ENCODE data around the gene PCNX2. TPM values are rescaled to one million over a fixed set of nuclear protein-coding genes. Genes with fewer than 3 reads are reported as not detected.

The PCNX2 gene
- total RNA-seq, 1 experiment from 2014 or later, result 15.3 TPM

DNA sequence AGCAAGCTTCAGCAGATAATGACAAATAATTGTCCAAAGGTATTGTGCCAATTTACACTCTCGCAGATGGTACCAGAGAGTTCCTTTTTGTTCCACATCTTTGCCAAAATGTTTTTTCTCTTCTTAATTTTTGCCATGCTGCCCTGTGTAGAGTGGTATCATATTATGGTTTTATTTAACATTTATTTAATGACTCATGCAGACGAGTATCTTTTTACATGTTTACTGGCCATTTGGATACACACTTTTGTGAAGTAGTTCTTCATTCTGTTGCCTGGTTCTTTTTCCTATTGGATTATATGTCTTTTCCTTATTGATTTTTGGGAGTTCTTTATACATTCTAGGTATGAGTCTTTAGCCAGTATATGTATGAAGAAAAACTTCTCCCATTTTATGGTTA, 151.1 kb downstream of the PCNX2 start:
- Histone ChIP-seq H3K79me2 (ENCODE audit: insufficient read depth, low read length) (no peaks in the 10 kb centered on the region), H3K4me3 (replicated peaks in 1 of 2; ENCODE audit: low read depth in 1 of 2, low read length in 2 of 2) (no peak overlapping the region), H3K27me3 (ENCODE audit: insufficient read depth, low read length) (no peaks in the 10 kb centered on the region), H3K27ac (ENCODE audit: low read depth, low read length) (no peak overlapping the region), H3K4me2 (ENCODE audit: low read length) (no peak overlapping the region), H4K20me1 (ENCODE audit: insufficient read depth) (no peaks in the 10 kb centered on the region), H3K36me3 (ENCODE audit: control insufficient read depth in 1 of 2, insufficient read depth in 2 of 2, low read length in 2 of 2) (no peaks in the 10 kb centered on the region), H3K9ac (ENCODE audit: low read length) (no peak overlapping the region), H3K4me1 (ENCODE audit: control insufficient read depth in 1 of 2, insufficient read depth in 2 of 2, low read length in 2 of 2) (no peaks in the 10 kb centered on the region), H3K9me2 (ENCODE audit: insufficient read depth) (no peaks in the 10 kb centered on the region), H2AFZ (ENCODE audit: low read depth, low read length, poor library complexity, severe bottlenecking) (no peak overlapping the region), H3K9me3 (ENCODE audit: control insufficient read depth in 1 of 2, insufficient read depth in 1 of 2, low read depth in 1 of 2, low read length in 2 of 2) (no peaks in the 10 kb centered on the region)
- DNase-seq (ENCODE audit: low read depth, low spot score), result no peak
- ChIA-PET CTCF (no interaction called here), POLR2A (no interaction called here), RAD21 (ENCODE audit: low non-redundant PET in 1 of 2, low total read pairs in 2 of 2, uncharacterized antibody in 2 of 2, unreplicated experiment in 2 of 2) (no interaction called here)
- no peak for ATAC-seq
- no TSS peak for BruUV-seq (replicated peaks)
- intact Hi-C loops (cut with micrococcal nuclease), result no loop called here
- TF ChIP-seq EZH2phosphoT487 (IDR thresholded peaks at IDR 0.05; ENCODE audit: borderline replicate concordance), result no peak
- TF ChIP-seq, protein P1, sequence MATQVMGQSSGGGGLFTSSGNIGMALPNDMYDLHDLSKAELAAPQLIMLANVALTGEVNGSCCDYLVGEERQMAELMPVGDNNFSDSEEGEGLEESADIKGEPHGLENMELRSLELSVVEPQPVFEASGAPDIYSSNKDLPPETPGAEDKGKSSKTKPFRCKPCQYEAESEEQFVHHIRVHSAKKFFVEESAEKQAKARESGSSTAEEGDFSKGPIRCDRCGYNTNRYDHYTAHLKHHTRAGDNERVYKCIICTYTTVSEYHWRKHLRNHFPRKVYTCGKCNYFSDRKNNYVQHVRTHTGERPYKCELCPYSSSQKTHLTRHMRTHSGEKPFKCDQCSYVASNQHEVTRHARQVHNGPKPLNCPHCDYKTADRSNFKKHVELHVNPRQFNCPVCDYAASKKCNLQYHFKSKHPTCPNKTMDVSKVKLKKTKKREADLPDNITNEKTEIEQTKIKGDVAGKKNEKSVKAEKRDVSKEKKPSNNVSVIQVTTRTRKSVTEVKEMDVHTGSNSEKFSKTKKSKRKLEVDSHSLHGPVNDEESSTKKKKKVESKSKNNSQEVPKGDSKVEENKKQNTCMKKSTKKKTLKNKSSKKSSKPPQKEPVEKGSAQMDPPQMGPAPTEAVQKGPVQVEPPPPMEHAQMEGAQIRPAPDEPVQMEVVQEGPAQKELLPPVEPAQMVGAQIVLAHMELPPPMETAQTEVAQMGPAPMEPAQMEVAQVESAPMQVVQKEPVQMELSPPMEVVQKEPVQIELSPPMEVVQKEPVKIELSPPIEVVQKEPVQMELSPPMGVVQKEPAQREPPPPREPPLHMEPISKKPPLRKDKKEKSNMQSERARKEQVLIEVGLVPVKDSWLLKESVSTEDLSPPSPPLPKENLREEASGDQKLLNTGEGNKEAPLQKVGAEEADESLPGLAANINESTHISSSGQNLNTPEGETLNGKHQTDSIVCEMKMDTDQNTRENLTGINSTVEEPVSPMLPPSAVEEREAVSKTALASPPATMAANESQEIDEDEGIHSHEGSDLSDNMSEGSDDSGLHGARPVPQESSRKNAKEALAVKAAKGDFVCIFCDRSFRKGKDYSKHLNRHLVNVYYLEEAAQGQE (IDR thresholded peaks at IDR 0.05; ENCODE audit: low read depth), result no peak
- no peak for TF ChIP-seq ELF1 (IDR thresholded peaks at IDR 0.05; ENCODE audit: borderline replicate concordance, low read depth)

DNA sequence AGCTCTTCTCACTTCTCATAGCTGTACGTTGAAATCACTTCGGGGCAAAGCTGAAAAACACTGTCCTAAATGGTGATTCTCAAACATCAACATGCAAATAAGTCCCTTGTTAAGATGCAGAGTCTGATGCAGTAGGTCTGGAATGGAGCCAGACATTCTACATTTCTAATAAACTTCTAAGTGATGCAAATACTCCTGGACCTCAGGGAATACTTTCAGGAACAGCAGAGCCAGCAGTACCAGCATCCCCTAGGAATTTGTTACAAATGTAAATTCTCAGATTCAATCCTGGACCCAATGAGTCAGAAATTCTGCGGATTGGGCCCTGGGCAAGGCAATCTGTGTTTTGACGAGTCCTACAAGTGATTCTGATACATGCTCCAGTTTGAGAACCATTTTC, 152.3 kb downstream of the PCNX2 start:
- Histone ChIP-seq H3K4me2 (ENCODE audit: low read length) (no peak overlapping the region), H3K36me3 (ENCODE audit: control insufficient read depth in 1 of 2, insufficient read depth in 2 of 2, low read length in 2 of 2) (no peaks in the 10 kb centered on the region), H3K9ac (ENCODE audit: low read length) (no peak overlapping the region), H2AFZ (ENCODE audit: low read depth, low read length, poor library complexity, severe bottlenecking) (no peak overlapping the region), H3K79me2 (ENCODE audit: insufficient read depth, low read length) (no peaks in the 10 kb centered on the region), H3K27me3 (ENCODE audit: insufficient read depth, low read length) (no peaks in the 10 kb centered on the region), H4K20me1 (ENCODE audit: insufficient read depth) (no peaks in the 10 kb centered on the region), H3K9me3 (ENCODE audit: control insufficient read depth in 1 of 2, insufficient read depth in 1 of 2, low read depth in 1 of 2, low read length in 2 of 2) (no peaks in the 10 kb centered on the region), H3K27ac (ENCODE audit: low read depth, low read length) (no peak overlapping the region), H3K9me2 (ENCODE audit: insufficient read depth) (no peaks in the 10 kb centered on the region), H3K4me3 (replicated peaks in 1 of 2; ENCODE audit: low read depth in 1 of 2, low read length in 2 of 2) (no peak overlapping the region), H3K4me1 (ENCODE audit: control insufficient read depth in 1 of 2, insufficient read depth in 2 of 2, low read length in 2 of 2) (no peaks in the 10 kb centered on the region)
- RAD21 ChIA-PET (ENCODE audit: low non-redundant PET in 1 of 2, low total read pairs in 2 of 2, uncharacterized antibody in 2 of 2, unreplicated experiment in 2 of 2), result no interaction called here
- DNase-seq (ENCODE audit: low read depth, low spot score) (no peak), ATAC-seq (no peak)
- intact Hi-C loops (cut with micrococcal nuclease), result no loop called here
- CTCF ChIA-PET, result no interaction called here
- BruUV-seq (replicated peaks), result no TSS peak
- POLR2A ChIA-PET, result no interaction called here
- no peak for TF ChIP-seq SRF (IDR thresholded peaks at IDR 0.05; ENCODE audit: low read depth)
- TF ChIP-seq SIN3A (IDR thresholded peaks at IDR 0.05; ENCODE audit: low read depth), result no peak
- TF ChIP-seq JUND (IDR thresholded peaks at IDR 0.05), result no peak
- no peak for TF ChIP-seq FOSL1 (IDR thresholded peaks at IDR 0.05; ENCODE audit: low read depth)
- no peak for TF ChIP-seq POLR2AphosphoS5 (IDR thresholded peaks at IDR 0.05; ENCODE audit: low read depth, low read length)
- no peak for TF ChIP-seq ELF1 (IDR thresholded peaks at IDR 0.05; ENCODE audit: borderline replicate concordance, low read depth)

All from HCT116 (cell line).